Urothelium cell line (cell line): Measurements from ENCODE around the gene C2orf68.
"Not testable (repeated sequence)": the region's sequence is repeated elsewhere in the genome, so short reads cannot be mapped to it uniquely, and the experiment has no call there.

Source experiments
- DNase-seq: peaks from one replicate; pipeline ENCODE4 v3.0.0; 2011; ENCODE audit warnings: low spot score, mixed read lengths
- FAIRE-seq: peaks from 2 replicates; lab custom pipeline; 2011; peaks lifted over from hg19 to GRCh38; lab: Jason Lieb, UNC

Gene C2orf68

DNA sequence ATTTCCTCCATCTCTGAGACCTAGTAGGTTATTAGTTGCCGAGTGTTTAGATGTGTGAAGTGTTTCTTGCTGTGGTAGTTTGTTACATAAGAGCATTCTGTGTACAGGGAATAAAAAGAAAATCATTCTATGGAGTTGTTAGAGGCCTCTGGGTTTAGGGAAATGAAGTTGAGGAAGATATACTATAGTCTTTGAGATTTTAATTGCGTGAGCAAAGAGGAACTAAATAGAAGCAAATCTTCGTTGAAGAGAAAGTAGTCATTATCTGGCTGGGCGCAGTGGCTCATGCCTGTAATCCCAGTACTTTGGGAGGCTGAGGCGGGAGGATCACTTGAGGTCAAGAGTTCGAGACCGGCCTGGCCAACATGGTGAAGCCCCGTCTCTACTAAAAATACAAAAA is 23.1 kb upstream of the C2orf68 start:
- no peak for DNase-seq

GRCh38 chr2:85631316-85631715 is 19.4 kb upstream of the C2orf68 start:
- no peak for FAIRE-seq
- DNase-seq, result no peak

More for the DNA sequence above, 23.1 kb upstream of the C2orf68 start:
- no peak for FAIRE-seq

DNA sequence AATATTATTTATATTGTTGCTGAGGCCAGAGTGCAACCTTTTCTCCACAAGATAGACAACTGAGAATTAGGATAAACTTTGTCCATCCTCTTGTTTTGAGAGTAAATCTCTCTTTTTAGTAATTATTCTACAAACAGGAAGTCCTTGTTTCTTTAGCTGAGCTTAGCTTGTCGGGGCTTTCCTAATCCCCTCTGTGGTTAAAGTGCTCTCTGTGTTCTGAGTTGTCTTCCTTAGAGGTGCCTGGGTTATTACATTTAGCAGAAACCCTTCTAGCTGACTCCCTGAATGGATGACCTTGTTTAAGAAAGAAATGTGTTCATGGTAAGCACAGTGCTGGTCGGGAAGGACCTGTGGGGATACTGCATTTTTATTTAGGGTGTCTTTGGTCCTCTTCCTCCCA is 16.8 kb upstream of the C2orf68 start:
- no peak for FAIRE-seq
- no peak for DNase-seq

- FAIRE-seq, result no peak
- no peak for DNase-seq
These were observed 12.1 kb upstream of the C2orf68 start for GRCh38 chr2:85623991-85624390.

GRCh38 chr2:85621338-85621737 is 9.5 kb upstream of the C2orf68 start:
- DNase-seq, result no peak
- FAIRE-seq, result no peak

GRCh38 chr2:85619617-85620016 is 7.8 kb upstream of the C2orf68 start:
- DNase-seq (no peak), FAIRE-seq (no peak)

GRCh38 chr2:85617723-85618122 is 5.9 kb upstream of the C2orf68 start:
- not testable (repeated sequence) for FAIRE-seq, DNase-seq

DNA sequence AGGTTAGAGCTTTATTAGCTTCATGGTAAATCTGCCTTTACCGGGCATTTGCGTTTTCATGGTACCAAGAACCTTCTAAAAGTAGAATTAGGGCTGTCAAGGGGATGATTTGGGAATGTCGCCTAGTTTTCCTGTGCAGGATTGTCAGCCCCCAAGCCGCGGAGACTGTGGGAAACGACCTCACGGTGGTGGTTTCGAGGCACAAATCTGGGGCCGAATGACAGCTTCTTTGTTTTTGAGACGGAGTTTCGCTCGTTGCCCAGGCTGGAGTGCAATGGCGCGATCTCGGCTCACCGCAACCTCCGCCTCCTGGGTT is 3.5 kb upstream of the C2orf68 start:
- no peak for DNase-seq
- no peak for FAIRE-seq

GRCh38 chr2:85614757-85615156 is 2.9 kb upstream of the C2orf68 start:
- FAIRE-seq, DNase-seq: not testable (repeated sequence)

GRCh38 chr2:85613717-85614515 is 2.0 kb upstream of the C2orf68 start:
- FAIRE-seq, result no peak
- DNase-seq, result no peak

- DNase-seq (no peak), FAIRE-seq (no peak)
These were observed 605 bp downstream of the C2orf68 start for GRCh38 chr2:85611217-85611704.

GRCh38 chr2:85607268-85608215 is 4.3 kb downstream of the C2orf68 start:
- DNase-seq, result no peak
- no peak for FAIRE-seq

DNA sequence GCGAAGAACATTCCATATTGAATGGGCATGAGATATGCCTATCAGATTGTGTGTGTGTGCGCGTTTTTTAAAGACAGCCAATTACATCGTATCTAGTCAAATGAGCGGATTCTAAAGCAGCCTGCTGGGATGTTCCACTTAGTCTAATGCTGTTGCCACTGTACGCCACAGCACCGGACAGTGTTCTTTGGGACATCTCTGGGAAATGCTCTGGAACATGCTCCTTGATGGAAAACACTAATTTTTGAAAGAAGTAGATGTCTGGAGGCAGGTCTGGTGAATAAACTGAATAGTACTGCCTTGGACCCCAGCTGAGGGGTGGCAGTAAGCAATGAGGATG is 5.8 kb downstream of the C2orf68 start:
- FAIRE-seq (no peak), DNase-seq (no peak)

DNA sequence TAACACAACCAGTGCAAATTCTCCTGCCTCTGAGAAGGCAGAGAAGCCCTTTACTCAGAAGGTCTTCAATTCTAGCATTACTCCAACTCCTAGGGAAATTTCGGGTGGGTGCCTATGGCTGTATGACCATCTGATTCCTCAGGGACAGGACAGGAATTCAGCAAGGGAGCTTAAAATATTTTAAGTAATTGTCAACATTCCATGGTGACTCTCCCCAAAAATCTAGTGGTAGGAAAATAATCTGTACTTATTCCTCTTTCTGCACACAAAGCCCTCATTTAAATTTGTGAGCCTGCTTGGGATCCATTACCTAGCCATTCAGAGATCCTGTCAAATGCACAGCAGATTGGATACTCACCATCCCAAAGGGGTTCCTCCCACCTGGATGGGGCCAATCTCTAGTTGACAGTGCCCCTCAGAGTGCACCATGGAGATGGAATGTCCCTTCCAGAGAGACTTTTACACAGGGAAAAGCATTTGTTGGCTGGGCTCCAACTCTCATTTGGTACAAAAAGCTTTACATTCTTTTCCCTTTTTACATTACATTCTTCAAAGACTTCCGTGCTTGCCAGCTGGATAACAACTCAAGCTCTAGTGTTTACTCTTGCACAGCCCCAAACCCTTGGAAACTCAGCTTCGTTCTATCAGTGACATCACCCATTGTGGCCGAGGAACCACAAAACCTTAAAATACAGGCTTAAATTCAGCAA is 6.3 kb downstream of the C2orf68 start:
- FAIRE-seq, result no peak

DNA sequence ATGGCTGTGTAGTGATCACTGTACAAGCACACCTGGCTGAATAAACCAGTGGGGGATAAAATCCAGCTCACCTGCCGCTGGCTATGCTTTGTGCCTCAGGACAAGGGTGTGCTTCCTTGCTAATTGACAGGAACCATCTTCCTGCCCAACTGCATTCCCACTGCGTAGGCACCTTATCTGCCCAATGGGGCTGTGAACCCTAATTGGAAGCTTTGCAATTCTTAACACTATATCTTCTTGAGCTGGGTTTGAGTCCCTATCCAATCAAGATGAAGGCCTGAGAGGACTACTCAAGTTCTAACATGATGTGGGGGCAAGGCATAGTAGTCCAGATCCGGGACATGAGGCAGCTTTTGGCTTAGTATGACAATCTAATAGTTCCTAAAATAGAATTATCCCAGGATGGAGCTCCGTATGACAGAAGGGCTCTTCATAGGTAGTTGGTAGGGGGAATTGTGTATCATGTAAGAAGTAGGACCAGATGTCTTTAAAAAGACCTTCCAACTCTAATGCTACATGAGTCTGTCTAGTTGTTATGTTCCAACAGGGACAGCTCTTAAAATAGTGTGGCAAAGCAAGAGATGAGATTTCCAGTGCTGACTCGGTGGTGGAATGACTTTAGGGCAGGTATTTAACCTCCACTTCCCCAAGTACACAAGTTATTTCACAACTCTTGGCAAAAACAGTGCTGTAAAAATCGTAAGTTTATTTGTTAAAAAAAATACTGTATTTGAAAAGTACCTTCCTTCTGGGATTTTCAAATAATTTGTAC is 7.1 kb downstream of the C2orf68 start:
- DNase-seq (no peak), FAIRE-seq (no peak)

More for the DNA sequence above, 6.3 kb downstream of the C2orf68 start:
- DNase-seq, result no peak

- not testable (repeated sequence) for FAIRE-seq, DNase-seq
These were observed 7.8 kb downstream of the C2orf68 start for GRCh38 chr2:85604133-85604444.

GRCh38 chr2:85602476-85603234 is 9.2 kb downstream of the C2orf68 start, which contains the start of gene TMEM150A:
TSS of gene TMEM150A (minus strand) at chr2:85602698. CDS start at chr2:85601948, 750 bp downstream.
- no peak for FAIRE-seq
- peak; percentile 95 for DNase-seq

- FAIRE-seq, result no peak
- peak; percentile 58 for DNase-seq
These were observed 9.9 kb downstream of the C2orf68 start for GRCh38 chr2:85601771-85602475.
